Skeletal muscle satellite cell (primary cell): ENCODE results near the gene ZNRF1.

Experiments used
- H3K27me3 ChIP-seq: 2 replicates; pipeline ENCODE4 v1.7.0; 2013; ENCODE audit warnings: low read length; ENCODE audit not compliant: control insufficient read depth, insufficient read depth
- H3K36me3 ChIP-seq: 2 replicates; pipeline ENCODE4 v1.7.0; 2013; ENCODE audit warnings: mild to moderate bottlenecking, control low read depth, low read length; ENCODE audit not compliant: insufficient read depth
- H3K4me1 ChIP-seq: 2 replicates; pipeline ENCODE4 v1.7.0; 2013; ENCODE audit warnings: low read length; ENCODE audit not compliant: control insufficient read depth, insufficient read depth
- H3K4me2 ChIP-seq: 2 replicates; pipeline ENCODE4 v1.7.0; 2013; ENCODE audit warnings: mild to moderate bottlenecking, low read length
- H3K4me3 ChIP-seq: 2 replicates; pipeline ENCODE4 v1.7.0; 2013; ENCODE audit warnings: low read length
- H3K9ac ChIP-seq: 2 replicates; pipeline ENCODE4 v1.7.0; 2013; ENCODE audit warnings: mild to moderate bottlenecking, low read depth, low read length, moderate library complexity
- H3K9me3 ChIP-seq: replicated peaks from 2 replicates; pipeline ENCODE4 v1.7.0; 2013; ENCODE audit warnings: mild to moderate bottlenecking, control low read depth, low read length

The ZNRF1 gene

DNA sequence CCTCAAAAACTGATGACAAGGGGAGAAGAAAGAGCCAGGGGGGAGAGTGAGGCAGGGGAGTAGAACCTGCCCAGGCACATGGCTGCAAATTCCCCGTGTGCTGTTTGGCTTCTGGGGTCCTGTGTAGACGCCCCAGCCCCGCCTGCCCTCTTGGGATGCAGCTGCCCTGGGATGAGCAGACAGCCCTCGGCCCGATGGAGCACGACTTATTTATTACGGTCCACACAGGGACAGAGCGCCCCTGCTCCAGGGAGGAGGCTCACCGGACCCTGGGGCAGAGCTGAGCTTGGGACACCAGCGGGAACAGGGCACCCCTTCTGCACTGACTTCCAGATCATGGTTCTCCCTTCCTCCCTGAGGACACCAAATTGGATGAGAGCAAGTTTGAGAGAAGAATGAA, 108.7 kb downstream of the ZNRF1 start:
- Histone ChIP-seq H3K9me3 (no peaks in the 10 kb centered on the region), H3K36me3 (peaks cover 11% of the 10 kb centered on the region), H3K4me1 (peaks cover 53% of the 10 kb centered on the region), H3K4me3 (no peak overlapping the region), H3K4me2 (no peak overlapping the region), H3K9ac (no peak overlapping the region), H3K27me3 (no peaks in the 10 kb centered on the region)

DNA sequence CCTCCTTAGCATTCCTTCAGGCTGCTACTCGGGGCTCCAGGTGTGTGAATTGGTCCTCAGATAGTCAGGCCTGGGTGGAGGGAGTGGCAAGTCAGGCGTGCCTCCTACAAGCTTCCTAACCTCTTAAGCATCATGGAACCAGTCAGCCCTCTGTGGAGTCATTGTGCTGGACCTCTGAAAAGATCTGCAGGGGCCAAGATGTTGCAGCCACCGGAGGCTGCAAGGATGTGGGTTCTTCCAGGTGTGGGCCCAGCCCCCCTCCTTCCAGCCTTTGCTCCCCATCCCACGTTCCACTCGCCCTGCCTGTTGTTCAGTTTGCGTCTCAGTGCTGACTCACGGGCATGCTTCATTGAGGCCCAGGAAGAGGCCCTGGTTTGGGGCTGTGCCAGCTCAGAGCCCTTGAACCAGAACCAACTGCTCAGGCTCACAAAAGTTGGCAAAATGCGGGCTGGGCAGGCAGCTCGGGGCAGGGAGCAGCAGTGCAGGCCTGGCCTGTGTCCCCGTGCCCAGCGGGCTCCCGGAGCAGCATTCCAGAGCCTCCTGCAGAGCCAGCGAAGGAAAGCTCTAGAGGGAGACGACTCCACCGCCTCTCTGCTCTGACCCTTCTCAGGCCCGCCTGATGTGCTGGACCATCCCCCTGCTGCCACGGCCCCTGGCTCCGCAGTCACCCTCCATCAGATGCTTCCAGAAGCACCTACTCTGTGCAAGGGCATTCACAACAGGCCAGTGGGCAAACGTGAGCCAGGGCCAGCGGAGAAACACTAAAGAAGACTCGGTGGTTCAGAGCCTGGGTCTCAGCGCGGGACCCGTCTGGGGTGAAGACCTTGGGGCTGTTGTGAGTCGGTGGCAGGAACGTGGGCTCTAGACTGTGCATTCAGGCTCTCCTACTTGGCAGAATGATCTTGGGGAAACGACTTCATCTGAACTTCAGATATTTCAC, 110.2 kb downstream of the ZNRF1 start:
- Histone ChIP-seq H3K4me1 (peaks cover 53% of the 10 kb centered on the region), H3K27me3 (no peaks in the 10 kb centered on the region), H3K36me3 (peaks cover 9% of the 10 kb centered on the region), H3K9me3 (no peaks in the 10 kb centered on the region), H3K4me2 (peak overlapping the region; percentile 82), H3K9ac (peak overlapping the region; percentile 68), H3K4me3 (peak overlapping the region; percentile 55)

- Histone ChIP-seq H3K9me3 (no peaks in the 10 kb centered on the region), H3K36me3 (peaks cover 8% of the 10 kb centered on the region), H3K27me3 (no peaks in the 10 kb centered on the region), H3K4me2 (peak overlapping the region; percentile 82), H3K4me1 (peaks cover 53% of the 10 kb centered on the region), H3K4me3 (peak overlapping the region; percentile 55), H3K9ac (peak overlapping the region; percentile 68)
Observed at GRCh38 chr16:75109732-75110243, 111.0 kb downstream of the ZNRF1 start.

DNA sequence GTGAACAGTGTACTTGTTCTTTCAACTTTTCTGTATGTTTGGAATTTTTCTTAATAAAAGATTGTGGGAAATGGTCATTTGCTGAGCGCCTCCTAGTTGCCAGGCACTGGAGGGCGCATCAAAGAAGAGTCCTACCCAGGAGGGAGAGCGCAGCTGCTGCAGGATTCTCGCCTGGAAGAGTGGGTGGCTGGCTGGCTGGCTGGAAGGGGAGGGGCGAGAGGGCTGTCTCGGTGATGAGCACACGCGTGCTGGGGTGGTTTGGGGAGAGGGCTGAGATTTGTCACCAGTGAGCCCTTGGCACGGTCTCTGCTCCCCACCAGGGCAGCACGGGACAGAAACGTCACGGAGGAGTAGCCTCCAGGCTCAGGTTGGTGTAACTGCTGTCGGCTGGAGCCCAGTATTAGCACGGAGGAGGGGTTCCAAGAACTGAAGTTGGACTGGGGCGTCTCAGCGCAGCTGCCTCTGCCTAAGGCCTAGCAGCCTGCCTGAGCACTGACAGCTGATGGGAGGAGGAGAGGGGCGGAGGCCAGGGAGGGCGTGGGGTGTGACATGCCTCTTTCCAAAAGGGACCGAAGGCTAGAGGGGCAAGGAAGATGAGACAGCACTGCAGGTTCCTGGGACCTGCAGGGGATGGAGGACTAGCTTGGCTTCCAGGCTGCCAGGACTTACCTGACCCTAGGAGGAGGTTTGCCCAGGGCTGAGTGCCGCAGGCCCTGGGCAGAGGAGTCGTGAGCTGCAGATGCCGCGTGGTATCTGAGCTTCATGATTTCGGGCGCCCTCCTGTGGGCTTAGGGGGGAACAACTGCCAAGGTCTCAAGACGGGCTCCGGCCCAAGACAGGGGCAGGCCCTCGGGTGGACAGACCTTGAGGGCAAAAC, 112.1 kb downstream of the ZNRF1 start:
- Histone ChIP-seq H3K27me3 (no peaks in the 10 kb centered on the region), H3K9ac (peak overlapping the region; percentile 68), H3K4me2 (peak overlapping the region; percentile 82), H3K36me3 (peaks cover 8% of the 10 kb centered on the region), H3K9me3 (no peaks in the 10 kb centered on the region), H3K4me1 (peaks cover 45% of the 10 kb centered on the region), H3K4me3 (peak overlapping the region; percentile 55)

DNA sequence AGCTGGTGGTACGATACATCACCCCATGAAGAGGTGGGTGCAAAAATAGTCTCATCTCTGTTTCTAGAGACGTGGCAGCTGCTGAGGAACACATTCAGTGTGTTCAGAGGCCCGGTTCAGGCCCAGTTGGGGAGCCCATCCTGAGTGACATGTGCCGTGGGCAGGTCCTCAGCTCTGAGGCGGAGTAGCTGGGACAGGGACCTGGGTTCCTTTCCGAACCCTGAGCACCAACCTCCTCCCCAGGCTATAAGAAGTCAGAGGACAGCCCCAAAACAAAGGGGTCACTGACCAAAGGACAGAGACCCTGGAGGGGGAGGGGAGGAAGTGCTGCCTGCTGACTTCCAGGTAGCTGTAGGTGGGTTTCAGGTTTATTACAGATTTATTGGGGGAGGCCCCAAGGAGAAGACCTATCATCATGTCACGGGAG, 112.7 kb downstream of the ZNRF1 start:
- Histone ChIP-seq H3K27me3 (no peaks in the 10 kb centered on the region), H3K4me3 (no peak overlapping the region), H3K4me1 (peaks cover 48% of the 10 kb centered on the region), H3K9me3 (no peaks in the 10 kb centered on the region), H3K9ac (no peak overlapping the region), H3K4me2 (peak overlapping the region; percentile 82), H3K36me3 (peaks cover 3% of the 10 kb centered on the region)

DNA sequence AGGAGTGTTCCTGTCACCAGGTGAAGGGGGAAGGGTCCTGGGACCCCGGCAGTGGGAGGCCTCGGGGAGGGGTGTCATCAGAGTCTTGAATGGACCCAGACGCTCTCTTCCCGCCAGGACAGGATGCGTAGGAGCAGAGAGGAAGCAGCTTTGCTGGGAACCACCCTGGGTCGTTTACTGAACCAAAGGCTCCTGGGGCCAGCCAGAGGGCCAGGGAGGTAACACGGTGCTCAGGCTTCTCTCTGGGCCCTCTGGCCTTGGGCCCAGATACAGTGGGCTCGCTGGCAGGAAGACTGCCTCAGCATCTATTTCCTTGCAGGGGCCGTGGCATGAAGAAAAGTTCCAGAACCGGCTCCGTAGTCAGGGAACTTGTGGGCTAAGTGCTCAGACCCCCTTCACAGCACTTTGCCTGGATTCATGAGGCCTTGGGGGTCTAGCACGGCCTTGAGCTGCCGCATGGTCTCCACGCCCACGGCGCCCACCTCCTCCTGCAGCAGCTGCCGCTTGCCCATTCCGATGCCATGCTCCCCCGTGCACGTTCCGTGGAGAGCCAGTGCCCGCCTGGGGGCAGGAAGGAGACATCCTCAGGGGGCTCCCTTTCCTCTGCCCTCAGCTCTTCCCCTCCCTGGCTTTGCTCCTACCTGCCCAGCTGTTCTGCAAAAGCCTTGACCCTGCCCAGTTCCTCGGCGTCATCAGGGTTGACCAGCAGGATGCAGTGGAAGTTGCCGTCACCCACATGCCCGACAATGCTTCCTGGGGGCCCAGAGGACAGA, 113.3 kb downstream of the ZNRF1 start:
- Histone ChIP-seq H3K4me2 (no peak overlapping the region), H3K27me3 (no peaks in the 10 kb centered on the region), H3K9me3 (no peaks in the 10 kb centered on the region), H3K9ac (no peak overlapping the region), H3K36me3 (no peaks in the 10 kb centered on the region), H3K4me1 (peaks cover 46% of the 10 kb centered on the region), H3K4me3 (no peak overlapping the region)

- Histone ChIP-seq H3K4me1 (peaks cover 41% of the 10 kb centered on the region), H3K36me3 (no peaks in the 10 kb centered on the region), H3K4me3 (no peak overlapping the region), H3K9me3 (no peaks in the 10 kb centered on the region), H3K9ac (no peak overlapping the region), H3K27me3 (no peaks in the 10 kb centered on the region), H3K4me2 (no peak overlapping the region)
Observed at GRCh38 chr16:75112734-75113491, 114.1 kb downstream of the ZNRF1 start.

GRCh38 chr16:75113541-75114121, 114.8 kb downstream of the ZNRF1 start:
- Histone ChIP-seq H3K4me2 (no peak overlapping the region), H3K9me3 (no peaks in the 10 kb centered on the region), H3K4me1 (peaks cover 34% of the 10 kb centered on the region), H3K27me3 (peaks cover 3% of the 10 kb centered on the region), H3K9ac (no peak overlapping the region), H3K36me3 (no peaks in the 10 kb centered on the region), H3K4me3 (no peak overlapping the region)

DNA sequence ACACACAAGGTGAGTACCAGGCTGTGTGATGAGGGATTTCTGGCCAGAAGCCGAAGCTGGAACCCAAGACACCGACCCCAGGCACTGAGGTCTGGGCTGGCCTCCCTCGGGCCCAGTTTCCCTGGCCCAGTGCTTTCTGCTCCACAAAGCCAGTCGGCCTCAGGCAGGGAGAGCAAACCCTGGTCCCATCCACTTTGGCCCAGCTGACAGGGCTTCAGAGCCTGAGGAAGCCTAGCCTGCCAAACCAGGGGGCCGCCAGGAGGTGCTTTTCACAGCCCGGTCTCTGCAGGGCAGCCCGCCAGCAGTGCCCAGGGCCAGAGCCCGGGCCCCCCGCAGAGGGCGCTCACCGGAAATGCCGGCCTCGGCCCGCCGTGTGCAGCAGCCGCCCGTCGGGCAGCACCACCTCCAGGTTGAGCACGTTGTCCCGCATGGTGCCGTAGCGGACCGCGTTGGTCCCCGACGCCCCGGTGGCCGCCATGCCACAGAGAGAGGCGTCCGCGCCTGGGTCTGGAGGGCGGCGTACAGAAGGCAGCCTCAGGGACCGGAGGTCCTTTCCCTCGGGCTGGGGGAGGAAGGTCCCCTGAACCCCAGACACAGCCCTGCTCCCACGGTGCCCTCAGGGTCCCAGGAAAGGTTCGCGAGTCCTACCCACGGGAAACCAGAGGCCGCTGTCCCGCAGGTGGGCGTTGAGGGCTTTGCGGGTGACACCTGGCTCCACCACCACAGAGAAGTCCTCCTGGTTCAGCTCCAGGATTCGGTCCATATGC, 115.5 kb downstream of the ZNRF1 start:
- Histone ChIP-seq H3K9ac (no peak overlapping the region), H3K27me3 (peaks cover 3% of the 10 kb centered on the region), H3K36me3 (no peaks in the 10 kb centered on the region), H3K4me1 (peaks cover 27% of the 10 kb centered on the region), H3K9me3 (no peaks in the 10 kb centered on the region), H3K4me2 (no peak overlapping the region), H3K4me3 (no peak overlapping the region)
